HG03135 (cell line): Measurements from ENCODE around the gene TMEM25.

Source experiments
- ATAC-seq: cut with Tn5 transposase; IDR thresholded peaks from one replicate; pipeline ENCODE4 v1.9.1; 2021; ENCODE audit warnings: mild to moderate bottlenecking, moderate library complexity; ENCODE audit not compliant: unreplicated experiment

Gene TMEM25

GRCh38 chr11:118581057-118581456, 50.1 kb downstream of the TMEM25 start:
- ATAC-seq = no peak
